ENCODE data around the gene PRSS56.
A peak's percentile ranks its signal among the peaks of the same experiment; 100 is the strongest.

The PRSS56 gene

DNA sequence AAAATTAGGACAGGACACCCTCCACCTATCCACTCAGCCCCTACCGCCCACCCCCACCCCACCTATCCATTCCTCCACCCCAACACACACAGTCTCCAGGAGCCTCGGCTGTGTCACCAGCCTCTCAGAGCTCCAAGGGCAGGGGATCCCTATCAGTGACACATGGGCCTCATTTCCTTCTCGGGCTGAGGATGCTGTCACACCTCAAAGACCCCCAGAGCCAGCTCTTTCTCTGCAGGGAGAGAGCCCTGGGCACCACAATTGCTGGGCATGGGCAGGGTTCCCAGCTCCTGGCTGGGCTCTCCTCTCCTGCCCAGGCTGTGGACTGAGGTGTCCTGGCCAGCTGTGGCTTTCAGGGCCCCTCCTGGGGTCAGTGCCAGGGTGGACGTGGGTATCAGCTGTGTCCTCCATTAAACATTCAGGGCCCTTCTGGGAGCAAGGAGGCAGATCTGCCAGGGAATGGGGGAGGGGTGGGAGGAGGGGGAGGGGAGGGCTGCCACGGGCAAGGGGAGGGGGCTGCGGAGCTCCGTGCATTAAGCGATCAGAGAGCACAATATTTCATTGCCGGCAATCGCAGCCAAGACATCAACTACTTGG lies 18.3 kb upstream of the PRSS56 start:
- DNase-seq (ENCODE audit: low read depth in 1 of 2, low spot score in 1 of 2), result no peak

GRCh38 chr2:232502511-232502910 lies 17.7 kb upstream of the PRSS56 start:
- no peak for DNase-seq (ENCODE audit: low read depth in 1 of 2, low spot score in 1 of 2)

DNA sequence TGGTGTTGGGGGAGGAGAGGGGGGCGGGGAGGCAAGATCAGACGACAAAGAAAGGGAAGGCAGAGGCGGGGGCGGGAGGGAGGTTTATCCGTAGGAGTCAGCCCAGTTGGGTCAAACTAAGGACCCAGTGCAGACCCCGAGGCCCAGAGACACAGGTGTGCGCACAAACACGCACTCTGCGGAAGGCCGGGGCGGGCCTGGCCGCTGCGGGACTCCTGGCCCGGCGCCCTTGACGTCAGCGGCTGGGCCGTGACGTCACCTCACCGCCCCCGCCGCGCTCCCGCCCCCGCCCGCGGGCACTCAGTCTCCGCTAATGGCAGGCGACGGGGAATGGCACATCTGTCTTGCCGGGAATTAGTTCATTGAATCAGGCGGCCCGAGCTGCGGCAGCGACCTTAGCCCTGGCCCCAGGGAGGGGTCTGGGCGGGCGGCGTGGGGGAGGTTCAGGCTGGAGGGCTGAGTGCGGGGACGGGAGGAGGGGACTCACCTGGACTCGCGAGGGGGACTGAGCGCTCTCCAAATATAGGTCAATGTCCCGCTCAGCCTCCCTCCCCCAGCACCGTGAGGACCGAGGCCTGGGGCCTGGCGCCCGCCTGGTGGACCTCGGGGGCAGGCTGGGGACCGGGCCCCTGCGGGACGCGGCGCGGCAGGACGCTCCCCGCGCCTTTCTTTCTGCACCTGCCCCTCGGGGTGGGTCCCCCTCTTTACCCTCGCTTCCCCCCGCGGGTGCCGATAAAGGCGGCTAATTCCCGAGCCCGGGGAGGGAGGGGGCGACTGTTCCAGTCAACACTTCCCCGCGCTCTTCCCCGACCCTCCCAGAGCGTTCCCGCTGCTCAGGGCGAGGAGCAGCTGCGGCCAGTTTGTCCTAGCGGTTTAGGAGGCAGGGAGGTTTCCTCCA lies 17.0 kb upstream of the PRSS56 start:
- no peak for DNase-seq (ENCODE audit: low read depth in 1 of 2, low spot score in 1 of 2)

- no peak for DNase-seq (ENCODE audit: low read depth in 1 of 2, low spot score in 1 of 2)
Observed at GRCh38 chr2:232503809-232504323, 16.3 kb upstream of the PRSS56 start.

DNA sequence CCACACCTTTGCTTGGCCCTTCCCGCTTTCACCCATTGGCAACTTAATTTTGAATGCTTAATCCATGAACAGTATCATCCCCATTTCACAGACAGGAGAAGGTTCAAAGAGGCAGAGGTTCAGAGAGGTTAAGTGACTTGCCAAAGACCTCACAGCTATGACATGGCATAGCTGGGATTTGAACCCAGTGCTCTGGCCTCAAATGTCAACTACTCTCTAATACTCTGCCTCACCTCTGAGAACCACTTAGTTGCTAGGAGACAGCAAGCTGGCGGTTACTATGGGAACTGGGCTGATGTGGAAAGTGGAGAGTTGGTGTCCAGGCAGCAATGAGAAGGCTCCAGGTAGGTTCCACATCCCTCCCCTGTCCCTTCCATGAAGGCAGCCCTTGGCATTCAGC lies 15.8 kb upstream of the PRSS56 start:
- DNase-seq (ENCODE audit: low read depth in 1 of 2, low spot score in 1 of 2), result no peak

- no peak for DNase-seq (ENCODE audit: low read depth in 1 of 2, low spot score in 1 of 2)
Observed at GRCh38 chr2:232505856-232506255, 14.3 kb upstream of the PRSS56 start.

DNA sequence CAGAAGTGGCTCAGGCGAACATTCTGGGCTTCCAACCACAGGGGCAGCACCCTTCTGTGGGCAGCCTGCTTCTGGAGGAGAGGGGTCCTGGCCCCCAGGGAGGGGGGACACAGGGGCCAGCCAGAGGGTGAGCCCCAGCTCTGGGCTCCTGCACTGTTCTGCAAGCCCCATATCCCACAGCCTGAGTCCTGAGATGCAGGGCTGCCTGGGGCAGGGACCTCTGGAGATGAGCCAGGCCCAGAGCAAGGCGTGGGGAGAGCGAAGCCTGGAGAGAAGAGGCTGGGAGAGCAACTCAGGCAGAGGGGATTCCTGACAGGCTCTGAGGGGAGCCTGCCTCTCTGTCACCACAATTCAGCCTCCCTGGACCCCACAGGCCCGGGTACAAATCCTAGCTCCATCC lies 13.5 kb upstream of the PRSS56 start:
- no peak for DNase-seq (ENCODE audit: low read depth in 1 of 2, low spot score in 1 of 2)

DNA sequence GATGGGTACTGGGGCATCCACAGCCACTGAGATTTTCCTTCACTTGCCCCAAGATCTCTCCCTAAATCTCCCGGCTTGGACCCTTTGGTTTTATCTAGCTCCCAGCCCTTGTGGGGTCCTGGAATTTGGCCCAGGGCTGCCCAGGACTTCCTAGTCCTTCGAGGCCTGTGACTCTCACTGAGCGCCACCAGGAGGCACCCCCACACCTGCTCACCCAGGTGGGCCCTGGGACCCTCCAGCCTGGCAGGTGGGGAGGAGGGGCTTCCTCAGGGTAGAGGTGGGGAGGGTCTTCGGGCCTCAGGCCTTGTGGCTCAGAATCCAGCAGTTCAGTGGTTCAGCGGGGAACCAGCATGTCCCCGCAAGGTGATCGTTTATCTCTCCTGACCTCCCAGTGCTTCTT lies 11.9 kb upstream of the PRSS56 start:
- DNase-seq (ENCODE audit: low read depth in 1 of 2, low spot score in 1 of 2), result no peak

GRCh38 chr2:232511336-232511890 lies 8.8 kb upstream of the PRSS56 start:
- no peak for DNase-seq (ENCODE audit: low read depth in 1 of 2, low spot score in 1 of 2)

DNA sequence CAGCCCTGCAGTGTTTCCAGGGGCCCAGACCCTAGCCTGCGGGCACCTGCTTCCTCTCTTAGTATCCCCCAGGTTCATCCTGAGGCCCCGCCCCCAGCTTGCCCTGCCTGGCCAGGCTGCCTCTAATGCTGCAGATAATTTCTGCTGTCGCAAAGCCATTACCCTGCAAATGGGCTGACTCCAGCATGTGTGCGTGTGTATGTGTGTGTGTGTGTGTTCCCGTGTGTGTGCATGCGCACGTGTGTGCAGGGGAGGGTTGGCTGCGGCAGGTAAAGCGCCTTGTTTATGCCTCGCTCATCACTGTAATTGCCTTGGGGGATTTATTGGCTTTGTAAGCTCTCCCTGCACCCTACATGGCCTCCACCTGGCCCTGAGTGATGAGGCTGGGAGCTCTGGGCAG lies 7.6 kb upstream of the PRSS56 start:
- DNase-seq (ENCODE audit: low read depth in 1 of 2, low spot score in 1 of 2), result no peak

GRCh38 chr2:232513353-232513752 lies 6.8 kb upstream of the PRSS56 start:
- no peak for DNase-seq (ENCODE audit: low read depth in 1 of 2, low spot score in 1 of 2)

DNA sequence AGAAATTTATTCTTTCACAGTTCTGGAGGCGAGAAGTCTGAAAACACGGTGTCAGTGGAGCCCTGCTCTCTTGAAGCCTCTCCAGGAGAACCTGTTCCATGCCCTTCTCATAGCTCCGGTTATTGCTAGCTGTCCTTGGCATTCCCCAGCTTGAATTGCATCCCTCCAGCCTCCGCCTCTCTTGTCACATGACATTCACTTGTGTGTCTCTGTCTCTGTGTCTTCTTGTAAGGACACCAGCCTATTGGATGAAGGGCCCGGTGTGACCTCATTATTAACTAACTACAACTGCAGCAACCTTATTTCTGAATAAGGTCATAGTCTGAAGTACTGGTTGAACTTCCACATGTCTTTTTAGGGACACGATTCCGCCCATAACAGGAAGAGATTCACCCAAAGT lies 4.5 kb upstream of the PRSS56 start:
- DNase-seq (ENCODE audit: low read depth in 1 of 2, low spot score in 1 of 2), result no peak

GRCh38 chr2:232516551-232516950 lies 3.6 kb upstream of the PRSS56 start:
- no peak for DNase-seq (ENCODE audit: low read depth in 1 of 2, low spot score in 1 of 2)

- DNase-seq (ENCODE audit: low read depth in 1 of 2, low spot score in 1 of 2), result no peak
Observed at GRCh38 chr2:232518844-232519243, 1.3 kb upstream of the PRSS56 start.

GRCh38 chr2:232520489-232520888 lies 301 bp downstream of the PRSS56 start:
- no peak for DNase-seq (ENCODE audit: low read depth in 1 of 2, low spot score in 1 of 2)

DNA sequence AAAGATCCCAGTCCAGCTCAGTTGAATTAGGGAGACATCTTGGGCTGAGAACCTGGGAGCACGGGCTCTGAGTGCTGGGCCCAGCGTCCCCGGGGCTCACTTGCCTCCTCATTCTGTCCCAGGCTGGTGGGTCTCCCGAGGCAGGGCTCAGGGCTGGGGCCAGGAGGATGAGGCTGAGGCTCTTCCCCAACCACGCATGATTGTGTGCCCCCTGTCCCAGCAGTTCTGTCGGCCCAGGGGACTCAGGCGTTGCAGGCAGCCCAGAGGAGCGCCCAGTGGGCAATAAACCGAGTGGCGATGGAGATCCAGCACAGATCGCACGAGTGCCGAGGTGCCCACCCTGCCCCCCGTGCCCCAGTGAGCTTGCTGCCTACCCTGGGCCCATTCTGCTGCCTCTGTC lies 910 bp downstream of the PRSS56 start:
- DNase-seq (ENCODE audit: low read depth in 1 of 2, low spot score in 1 of 2), result no peak

DNA sequence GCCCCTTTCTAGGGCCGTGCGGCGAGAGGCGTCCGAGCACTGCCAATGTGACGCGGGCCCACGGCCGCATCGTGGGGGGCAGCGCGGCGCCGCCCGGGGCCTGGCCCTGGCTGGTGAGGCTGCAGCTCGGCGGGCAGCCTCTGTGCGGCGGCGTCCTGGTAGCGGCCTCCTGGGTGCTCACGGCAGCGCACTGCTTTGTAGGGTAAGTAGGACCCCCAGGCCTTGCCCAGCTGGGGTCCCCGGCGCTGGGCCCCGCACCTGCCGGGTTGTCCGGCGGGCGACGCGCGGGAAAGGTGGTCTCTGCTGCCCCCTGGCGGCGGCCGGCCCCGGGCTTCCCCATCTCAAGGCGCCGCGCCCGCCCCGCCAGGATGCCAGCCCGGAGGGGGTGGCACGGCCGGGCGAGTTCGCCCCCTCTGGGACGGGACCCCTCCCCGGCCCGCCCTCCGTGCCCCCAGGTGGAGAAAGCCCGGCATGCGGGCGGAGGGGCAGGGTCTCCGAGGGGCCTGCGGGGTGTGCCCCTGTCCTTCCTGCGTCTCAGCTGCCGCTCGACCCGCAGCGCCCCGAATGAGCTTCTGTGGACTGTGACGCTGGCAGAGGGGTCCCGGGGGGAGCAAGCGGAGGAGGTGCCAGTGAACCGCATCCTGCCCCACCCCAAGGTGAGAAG lies 1.9 kb downstream of the PRSS56 start:
- DNase-seq (ENCODE audit: low read depth in 1 of 2, low spot score in 1 of 2), result peak; percentile 38 to 56

- no peak for DNase-seq (ENCODE audit: low read depth in 1 of 2, low spot score in 1 of 2)
Observed at GRCh38 chr2:232522623-232523401, 2.6 kb downstream of the PRSS56 start.

DNA sequence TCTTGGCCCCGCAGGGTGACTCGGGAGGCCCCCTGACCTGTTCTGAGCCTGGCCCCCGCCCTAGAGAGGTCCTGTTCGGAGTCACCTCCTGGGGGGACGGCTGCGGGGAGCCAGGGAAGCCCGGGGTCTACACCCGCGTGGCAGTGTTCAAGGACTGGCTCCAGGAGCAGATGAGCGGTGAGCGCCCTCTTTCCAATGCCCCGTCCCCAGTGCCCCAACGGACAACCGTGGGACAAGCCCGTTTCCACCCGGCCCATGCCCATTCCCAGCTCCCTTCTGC lies 3.2 kb downstream of the PRSS56 start:
- DNase-seq (ENCODE audit: low read depth in 1 of 2, low spot score in 1 of 2), result no peak

DNA sequence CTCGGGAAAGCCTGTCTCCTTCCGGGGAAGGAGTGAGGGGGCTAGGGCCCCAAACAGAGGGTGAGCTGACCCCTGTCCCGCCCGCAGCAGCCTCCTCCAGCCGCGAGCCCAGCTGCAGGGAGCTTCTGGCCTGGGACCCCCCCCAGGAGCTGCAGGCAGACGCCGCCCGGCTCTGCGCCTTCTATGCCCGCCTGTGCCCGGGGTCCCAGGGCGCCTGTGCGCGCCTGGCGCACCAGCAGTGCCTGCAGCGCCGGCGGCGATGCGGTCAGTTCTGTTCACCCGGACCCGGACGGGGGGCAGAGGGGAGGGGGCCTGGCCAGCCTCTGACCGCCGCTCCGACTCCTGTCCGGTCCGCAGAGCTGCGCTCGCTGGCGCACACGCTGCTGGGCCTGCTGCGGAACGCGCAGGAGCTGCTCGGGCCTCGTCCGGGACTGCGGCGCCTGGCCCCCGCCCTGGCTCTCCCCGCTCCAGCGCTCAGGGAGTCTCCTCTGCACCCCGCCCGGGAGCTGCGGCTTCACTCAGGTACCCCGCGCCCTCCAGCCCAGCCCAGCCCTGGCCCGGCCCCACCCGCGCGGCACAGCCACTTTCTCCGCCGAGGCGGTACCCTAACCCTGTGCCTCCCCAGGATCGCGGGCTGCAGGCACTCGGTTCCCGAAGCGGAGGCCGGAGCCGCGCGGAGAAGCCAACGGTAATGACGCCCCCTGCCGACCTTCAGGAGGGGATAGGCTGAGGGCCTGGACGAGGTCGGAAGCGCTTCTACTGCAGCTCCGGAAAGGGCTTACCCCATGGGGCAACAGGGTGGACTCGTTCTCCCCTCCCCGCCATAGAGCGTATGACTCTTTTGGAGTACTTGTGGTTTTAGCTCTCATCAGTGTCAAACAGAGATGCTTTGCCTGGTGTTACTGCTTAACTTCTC lies 3.8 kb downstream of the PRSS56 start:
- no peak for DNase-seq (ENCODE audit: low read depth in 1 of 2, low spot score in 1 of 2)

Data from activated CD4-positive, alpha-beta T cell treated with anti-CD3 and anti-CD28 coated beads, Interleukin-2, amount 50 U/mL, for 24 hours (primary cell).